SH-SY5Y (cell line): ENCODE data around the gene NEK1.

Experiments used
- GATA2 ChIP-seq: IDR thresholded peaks from 2 replicates; pipeline ENCODE4 v1.6.1; 2011; ENCODE audit warnings: mild to moderate bottlenecking, low read depth, low read length
- GATA3 ChIP-seq: IDR thresholded peaks from 2 replicates; pipeline ENCODE4 v1.6.1; 2011; ENCODE audit warnings: low read depth, mild to moderate bottlenecking, low read length, moderate library complexity

DNA sequence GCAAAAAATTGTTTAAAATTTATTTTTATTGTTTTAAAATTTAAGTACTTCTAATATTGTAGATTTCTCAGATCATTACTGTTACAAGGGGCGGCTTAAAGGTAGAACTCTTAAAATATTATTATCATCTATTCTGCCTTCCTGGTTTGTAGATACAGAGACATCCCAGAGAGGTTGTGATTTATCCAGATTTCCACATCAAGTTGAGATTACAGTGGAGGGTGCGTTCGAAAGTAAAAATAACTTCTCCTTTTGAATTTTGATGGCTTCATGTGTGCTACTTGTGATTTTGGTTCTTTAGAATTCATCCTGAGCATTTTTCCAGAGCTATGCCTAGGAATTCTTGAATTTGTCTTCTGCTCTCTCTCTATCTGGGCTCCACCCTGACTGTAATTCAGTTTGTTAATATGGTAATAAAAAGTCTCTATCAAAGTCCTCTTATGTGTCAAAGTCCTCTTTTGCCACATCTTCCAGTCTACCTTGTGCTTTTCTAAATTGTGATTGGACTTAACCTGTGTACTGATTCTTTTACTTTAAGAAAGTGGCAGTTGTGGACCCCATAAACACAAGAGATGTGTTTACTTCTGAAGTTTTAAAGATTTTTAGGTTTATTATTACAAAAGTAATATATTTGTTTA lies 45.2 kb upstream of the NEK1 start:
- TF ChIP-seq GATA2 (no peak), GATA3 (no peak)
